ENCODE measurements around the gene KCNQ1. TPM values are rescaled to one million over a fixed set of nuclear protein-coding genes. Genes with fewer than 3 reads are reported as not detected.

The KCNQ1 gene
- total RNA-seq, 2 donors from 2014 or later = 18.6 to 25.5 TPM

- H3K27ac Mint-ChIP-seq = no peak overlapping the region
- no peaks in the 10 kb centered on the region for H3K9me3 ChIP-seq (ENCODE audit: control insufficient read depth, low read length, poor library complexity, severe bottlenecking)
- ATAC-seq = no peak
- H3K4me3 Mint-ChIP-seq = no peak overlapping the region
- peaks cover 3% of the 10 kb centered on the region for H3K4me1 Mint-ChIP-seq
- no peaks in the 10 kb centered on the region for H3K36me3 Mint-ChIP-seq (ENCODE audit: low read depth)
- DNase-seq = no peak
- H3K27me3 Mint-ChIP-seq = no peaks in the 10 kb centered on the region
Measured at GRCh38 chr11:2551131-2551530, 106.3 kb downstream of the KCNQ1 start.

GRCh38 chr11:2552210-2552609 lies 107.4 kb downstream of the KCNQ1 start:
- H3K27ac Mint-ChIP-seq = no peak overlapping the region
- H3K27me3 Mint-ChIP-seq = no peaks in the 10 kb centered on the region
- no peaks in the 10 kb centered on the region for H3K36me3 Mint-ChIP-seq (ENCODE audit: low read depth)
- no peaks in the 10 kb centered on the region for H3K9me3 ChIP-seq (ENCODE audit: control insufficient read depth, low read length, poor library complexity, severe bottlenecking)
- H3K4me1 Mint-ChIP-seq = peaks cover 8% of the 10 kb centered on the region
- H3K4me3 Mint-ChIP-seq = no peak overlapping the region
- no peak for ATAC-seq
- DNase-seq = no peak

- no peak for ATAC-seq
- DNase-seq = no peak
- Mint-ChIP-seq H3K27me3 (no peaks in the 10 kb centered on the region), H3K36me3 (ENCODE audit: low read depth) (no peaks in the 10 kb centered on the region), H3K4me3 (no peak overlapping the region), H3K27ac (no peak overlapping the region), H3K4me1 (peaks cover 8% of the 10 kb centered on the region)
- no peaks in the 10 kb centered on the region for H3K9me3 ChIP-seq (ENCODE audit: control insufficient read depth, low read length, poor library complexity, severe bottlenecking)
Measured at GRCh38 chr11:2553198-2553597, 108.4 kb downstream of the KCNQ1 start.

- no peak overlapping the region for H3K4me3 Mint-ChIP-seq
- peaks cover 8% of the 10 kb centered on the region for H3K4me1 Mint-ChIP-seq
- no peaks in the 10 kb centered on the region for H3K9me3 ChIP-seq (ENCODE audit: control insufficient read depth, low read length, poor library complexity, severe bottlenecking)
- no peak overlapping the region for H3K27ac Mint-ChIP-seq
- H3K27me3 Mint-ChIP-seq = no peaks in the 10 kb centered on the region
- no peaks in the 10 kb centered on the region for H3K36me3 Mint-ChIP-seq (ENCODE audit: low read depth)
- DNase-seq (no peak), ATAC-seq (no peak)
Measured at GRCh38 chr11:2553886-2554285, 109.1 kb downstream of the KCNQ1 start.

GRCh38 chr11:2554338-2555207 lies 109.8 kb downstream of the KCNQ1 start:
- ATAC-seq (no peak), DNase-seq (peak in 1 of 3 donors; percentile 1)
- H3K36me3 Mint-ChIP-seq (ENCODE audit: low read depth) = no peaks in the 10 kb centered on the region
- no peaks in the 10 kb centered on the region for H3K27me3 Mint-ChIP-seq
- H3K4me3 Mint-ChIP-seq = no peak overlapping the region
- no peak overlapping the region for H3K27ac Mint-ChIP-seq
- no peaks in the 10 kb centered on the region for H3K9me3 ChIP-seq (ENCODE audit: control insufficient read depth, low read length, poor library complexity, severe bottlenecking)
- peaks cover 8% of the 10 kb centered on the region for H3K4me1 Mint-ChIP-seq

GRCh38 chr11:2555336-2555735 lies 110.5 kb downstream of the KCNQ1 start:
- ATAC-seq (no peak), DNase-seq (peak in 1 of 3 donors; percentile 1)

GRCh38 chr11:2555891-2556290 lies 111.1 kb downstream of the KCNQ1 start:
- H3K9me3 ChIP-seq (ENCODE audit: control insufficient read depth, low read length, poor library complexity, severe bottlenecking) = no peaks in the 10 kb centered on the region
- Mint-ChIP-seq H3K4me1 (peaks cover 8% of the 10 kb centered on the region), H3K36me3 (ENCODE audit: low read depth) (no peaks in the 10 kb centered on the region), H3K27me3 (no peaks in the 10 kb centered on the region), H3K4me3 (no peak overlapping the region), H3K27ac (no peak overlapping the region)
- no peak for ATAC-seq
- no peak for DNase-seq

More at GRCh38 chr11:2555336-2555735, 110.5 kb downstream of the KCNQ1 start:
- no peaks in the 10 kb centered on the region for H3K36me3 Mint-ChIP-seq (ENCODE audit: low read depth)
- H3K27ac Mint-ChIP-seq = no peak overlapping the region
- no peak overlapping the region for H3K4me3 Mint-ChIP-seq
- no peaks in the 10 kb centered on the region for H3K9me3 ChIP-seq (ENCODE audit: control insufficient read depth, low read length, poor library complexity, severe bottlenecking)
- H3K27me3 Mint-ChIP-seq = no peaks in the 10 kb centered on the region
- H3K4me1 Mint-ChIP-seq = peaks cover 8% of the 10 kb centered on the region

- no peaks in the 10 kb centered on the region for H3K9me3 ChIP-seq (ENCODE audit: control insufficient read depth, low read length, poor library complexity, severe bottlenecking)
- Mint-ChIP-seq H3K36me3 (ENCODE audit: low read depth) (no peaks in the 10 kb centered on the region), H3K27me3 (no peaks in the 10 kb centered on the region), H3K27ac (no peak overlapping the region), H3K4me1 (peaks cover 5% of the 10 kb centered on the region), H3K4me3 (no peak overlapping the region)
- no peak for DNase-seq
- no peak for ATAC-seq
Measured at GRCh38 chr11:2557381-2557780, 112.6 kb downstream of the KCNQ1 start.

- ATAC-seq (no peak), DNase-seq (peak in 1 of 3 donors; percentile 6)
- no peak overlapping the region for H3K27ac Mint-ChIP-seq
- peaks cover 10% of the 10 kb centered on the region for H3K4me1 Mint-ChIP-seq
- H3K4me3 Mint-ChIP-seq = no peak overlapping the region
- H3K36me3 Mint-ChIP-seq (ENCODE audit: low read depth) = no peaks in the 10 kb centered on the region
- no peaks in the 10 kb centered on the region for H3K9me3 ChIP-seq (ENCODE audit: control insufficient read depth, low read length, poor library complexity, severe bottlenecking)
- H3K27me3 Mint-ChIP-seq = no peaks in the 10 kb centered on the region
Measured at GRCh38 chr11:2558397-2558796, 113.6 kb downstream of the KCNQ1 start.

GRCh38 chr11:2558861-2559526 lies 114.2 kb downstream of the KCNQ1 start:
- H3K9me3 ChIP-seq (ENCODE audit: control insufficient read depth, low read length, poor library complexity, severe bottlenecking) = no peaks in the 10 kb centered on the region
- no peaks in the 10 kb centered on the region for H3K36me3 Mint-ChIP-seq (ENCODE audit: low read depth)
- peaks cover 10% of the 10 kb centered on the region for H3K4me1 Mint-ChIP-seq
- H3K27me3 Mint-ChIP-seq = no peaks in the 10 kb centered on the region
- H3K4me3 Mint-ChIP-seq = no peak overlapping the region
- ATAC-seq (no peak), DNase-seq (peak in 1 of 3 donors; percentile 1)
- H3K27ac Mint-ChIP-seq = no peak overlapping the region

GRCh38 chr11:2559527-2560311 lies 114.9 kb downstream of the KCNQ1 start:
- no peak overlapping the region for H3K4me3 Mint-ChIP-seq
- DNase-seq = peak in 1 of 3 donors; percentile 4
- H3K27me3 Mint-ChIP-seq = no peaks in the 10 kb centered on the region
- H3K27ac Mint-ChIP-seq = no peak overlapping the region
- no peak for ATAC-seq
- H3K4me1 Mint-ChIP-seq = peaks cover 10% of the 10 kb centered on the region
- H3K36me3 Mint-ChIP-seq (ENCODE audit: low read depth) = no peaks in the 10 kb centered on the region
- no peaks in the 10 kb centered on the region for H3K9me3 ChIP-seq (ENCODE audit: control insufficient read depth, low read length, poor library complexity, severe bottlenecking)

- Mint-ChIP-seq H3K4me3 (no peak overlapping the region), H3K36me3 (ENCODE audit: low read depth) (no peaks in the 10 kb centered on the region), H3K27me3 (no peaks in the 10 kb centered on the region), H3K27ac (no peak overlapping the region), H3K4me1 (peaks cover 6% of the 10 kb centered on the region)
- ATAC-seq (no peak), DNase-seq (peak in 1 of 3 donors; percentile 9)
- H3K9me3 ChIP-seq (ENCODE audit: control insufficient read depth, low read length, poor library complexity, severe bottlenecking) = no peaks in the 10 kb centered on the region
Measured at GRCh38 chr11:2561696-2562581, 117.1 kb downstream of the KCNQ1 start.
